DOHH2 (cell line): ENCODE results near the gene DOHH.

ENCODE experiments used
- CTCF ChIP-seq: fragments of 200-600 bp; sonication (generic); IDR thresholded peaks from one replicate; pipeline ENCODE4 v1.5.1; 2014; ENCODE audit warnings: antibody characterized with exemption, mild to moderate bottlenecking, low read depth, low read length; ENCODE audit not compliant: poor library complexity, severe bottlenecking
- EZH2phosphoT487 ChIP-seq: fragments of 200-600 bp; sonication (generic); IDR thresholded peaks from 2 replicates; pipeline ENCODE4 v1.6.1; 2017; ENCODE audit warnings: borderline replicate concordance, mild to moderate bottlenecking, antibody characterized with exemption, low read length, moderate library complexity, mixed read lengths

GRCh38 chr19:3441986-3442329 is 58.5 kb downstream of the DOHH start:
- no peak for TF ChIP-seq EZH2phosphoT487
- no peak for TF ChIP-seq CTCF
